Endodermal cell (in vitro differentiated cells): Measurements from ENCODE around the gene BRD1. TPM values are rescaled to one million over a fixed set of nuclear protein-coding genes. Genes with fewer than 3 reads are reported as not detected.

Experiments
- DNase-seq: peaks from one replicate; pipeline ENCODE4 v3.0.0-alpha.2; 2017
- H3K27ac ChIP-seq: 2 replicates; pipeline ENCODE4 v1.5.1; 2013; ENCODE audit warnings: mild to moderate bottlenecking, low read depth, low read length, moderate library complexity
- H3K27me3 ChIP-seq: 2 replicates; pipeline ENCODE4 v1.6.1; 2013; ENCODE audit warnings: mild to moderate bottlenecking, low read length, moderate library complexity; ENCODE audit not compliant: insufficient read depth, control insufficient read depth, poor library complexity, severe bottlenecking
- H3K36me3 ChIP-seq: 2 replicates; pipeline ENCODE4 v1.7.0; 2013; ENCODE audit warnings: mild to moderate bottlenecking, low read length, moderate library complexity; ENCODE audit not compliant: control insufficient read depth, insufficient read depth
- H3K4me1 ChIP-seq: one replicate; pipeline ENCODE4 v1.7.0; 2013; ENCODE audit warnings: low read length; ENCODE audit not compliant: control insufficient read depth, insufficient read depth
- H3K4me3 ChIP-seq: 2 replicates; pipeline ENCODE4 v1.5.1; 2013; ENCODE audit warnings: mild to moderate bottlenecking, low read length, moderate library complexity
- H3K9ac ChIP-seq: 2 replicates; pipeline ENCODE4 v1.6.1; 2013; ENCODE audit warnings: mild to moderate bottlenecking, low read length, moderate library complexity; ENCODE audit not compliant: poor library complexity, severe bottlenecking; ENCODE audit errors: extremely low read depth
- H3K9me3 ChIP-seq: 2 replicates; pipeline ENCODE4 v1.6.1; 2013; ENCODE audit warnings: mild to moderate bottlenecking, low read length, moderate library complexity; ENCODE audit not compliant: control insufficient read depth
- H3K27ac Mint-ChIP-seq: 2 replicates; pipeline ENCODE4 v1.8.0; 2020; ENCODE audit warnings: mixed read lengths
- H3K27me3 Mint-ChIP-seq: 2 replicates; pipeline ENCODE4 v1.8.0; 2021; ENCODE audit warnings: mild to moderate bottlenecking, mixed read lengths; ENCODE audit not compliant: insufficient read depth
- H3K36me3 Mint-ChIP-seq: 2 replicates; pipeline ENCODE4 v1.8.0; 2020; ENCODE audit warnings: low read depth, mixed read lengths
- H3K4me1 Mint-ChIP-seq: 2 replicates; pipeline ENCODE4 v1.8.0; 2020; ENCODE audit warnings: mixed read lengths
- H3K4me3 Mint-ChIP-seq: 2 replicates; pipeline ENCODE4 v1.8.0; 2020; ENCODE audit warnings: mild to moderate bottlenecking, moderate library complexity, mixed read lengths
- H3K9me3 Mint-ChIP-seq: 2 replicates; pipeline ENCODE4 v1.8.0; 2020; ENCODE audit warnings: mild to moderate bottlenecking, mixed read lengths
- WGBS, 2 experiments: methylation state at CpG; one replicate each; pipeline versions ENCODE4 v1.1.5 to v1.1.7; 2013; ENCODE audit warnings: missing lambda C conversion rate in 2 of 2, mixed read lengths in 1 of 2; ENCODE audit not compliant: insufficient coverage in 1 of 2, insufficient read length in 1 of 2; 5-methylcytosine and 5-hydroxymethylcytosine counted together
- total RNA-seq, 2 donors: library from RNA; stranded (reverse); fragmentation: NEBNext Ultra II Directional in 1 of 2; extraction: Animal tissue kit (Norgen Biotek cat#: 25700) in 1 of 2; gene quantifications; 2 replicates in 1 of 2; 3 replicates in 1 of 2; pipeline ENCODE4 v1.2.1, GENCODE V29; 2021
- TF ChIP-seq, protein P1 (sequence below): fragments of 200-600 bp; sonication (generic); conservative IDR thresholded peaks from 2 replicates; pipeline ENCODE4 v1.5.0; 2021; ENCODE audit warnings: antibody characterized with exemption, mild to moderate bottlenecking

Gene BRD1
- total RNA-seq, 2 donors from 2014 or later = 49.5 to 54.9 TPM

DNA sequence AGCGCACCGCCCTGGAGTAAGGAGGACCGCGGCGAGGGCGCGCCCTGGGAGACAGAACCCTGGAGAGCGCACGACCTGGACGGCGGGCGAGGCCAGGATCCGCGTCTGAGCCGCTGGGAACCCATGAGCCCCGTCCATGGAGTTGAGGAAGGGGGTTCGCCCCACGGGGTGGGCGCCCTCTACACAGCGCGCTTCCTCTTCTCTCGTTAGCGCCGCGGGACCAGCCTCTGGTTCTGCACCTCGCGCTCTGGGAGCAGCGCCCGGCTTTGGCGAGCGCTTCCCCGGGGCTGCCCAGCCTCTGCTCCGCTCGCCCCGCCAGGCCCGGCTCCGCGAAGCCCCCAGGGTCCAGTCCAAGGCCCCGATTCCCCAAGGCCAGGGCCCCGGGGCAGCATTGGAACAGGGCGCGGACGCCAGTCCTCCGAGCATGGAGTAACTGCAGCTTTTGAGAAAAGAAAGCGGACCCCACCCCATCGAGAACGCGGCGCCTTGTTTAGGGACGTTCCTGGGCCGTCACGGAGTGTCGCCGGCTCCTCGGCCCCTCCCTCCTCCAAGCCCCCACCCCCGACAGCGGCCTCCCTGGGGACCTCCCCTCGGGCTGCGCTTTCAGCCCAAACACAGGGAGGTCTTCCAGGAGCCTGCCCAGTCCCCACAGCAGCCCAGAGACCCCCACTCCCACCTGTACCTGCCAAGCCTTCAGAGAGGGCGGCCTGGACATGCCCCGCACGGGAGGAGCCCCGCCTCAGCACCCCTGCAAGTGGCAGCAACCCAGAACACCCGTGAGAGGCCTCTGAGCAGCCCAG, 56.2 kb downstream of the BRD1 start:
- DNase-seq = no peak
- H3K9ac ChIP-seq = no peak overlapping the region
- Mint-ChIP-seq H3K9me3 (peaks cover 10% of the 10 kb centered on the region), H3K27ac (no peak overlapping the region), H3K27me3 (no peaks in the 10 kb centered on the region), H3K36me3 (peaks cover 30% of the 10 kb centered on the region), H3K4me1 (no peaks in the 10 kb centered on the region), H3K4me3 (no peak overlapping the region)
- H3K9me3 ChIP-seq = peaks cover 8% of the 10 kb centered on the region
- H3K4me3 ChIP-seq = no peak overlapping the region
- no peaks in the 10 kb centered on the region for H3K27me3 ChIP-seq
- no peak overlapping the region for H3K27ac ChIP-seq
- peaks cover 39% of the 10 kb centered on the region for H3K36me3 ChIP-seq
- 93 to 94% methylated on average over 29 to 64 of the region's 64 CpGs for WGBS, 2 experiments
- H3K4me1 ChIP-seq = no peaks in the 10 kb centered on the region
- TF ChIP-seq, protein P1, sequence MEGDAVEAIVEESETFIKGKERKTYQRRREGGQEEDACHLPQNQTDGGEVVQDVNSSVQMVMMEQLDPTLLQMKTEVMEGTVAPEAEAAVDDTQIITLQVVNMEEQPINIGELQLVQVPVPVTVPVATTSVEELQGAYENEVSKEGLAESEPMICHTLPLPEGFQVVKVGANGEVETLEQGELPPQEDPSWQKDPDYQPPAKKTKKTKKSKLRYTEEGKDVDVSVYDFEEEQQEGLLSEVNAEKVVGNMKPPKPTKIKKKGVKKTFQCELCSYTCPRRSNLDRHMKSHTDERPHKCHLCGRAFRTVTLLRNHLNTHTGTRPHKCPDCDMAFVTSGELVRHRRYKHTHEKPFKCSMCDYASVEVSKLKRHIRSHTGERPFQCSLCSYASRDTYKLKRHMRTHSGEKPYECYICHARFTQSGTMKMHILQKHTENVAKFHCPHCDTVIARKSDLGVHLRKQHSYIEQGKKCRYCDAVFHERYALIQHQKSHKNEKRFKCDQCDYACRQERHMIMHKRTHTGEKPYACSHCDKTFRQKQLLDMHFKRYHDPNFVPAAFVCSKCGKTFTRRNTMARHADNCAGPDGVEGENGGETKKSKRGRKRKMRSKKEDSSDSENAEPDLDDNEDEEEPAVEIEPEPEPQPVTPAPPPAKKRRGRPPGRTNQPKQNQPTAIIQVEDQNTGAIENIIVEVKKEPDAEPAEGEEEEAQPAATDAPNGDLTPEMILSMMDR = no peak

- DNase-seq = no peak
- no peaks in the 10 kb centered on the region for H3K27me3 ChIP-seq
- no peak overlapping the region for H3K9ac ChIP-seq
- no peak overlapping the region for H3K4me3 ChIP-seq
- no peaks in the 10 kb centered on the region for H3K4me1 ChIP-seq
- H3K27ac ChIP-seq = no peak overlapping the region
- peaks cover 9% of the 10 kb centered on the region for H3K9me3 ChIP-seq
- H3K36me3 ChIP-seq = peaks cover 32% of the 10 kb centered on the region
- Mint-ChIP-seq H3K27me3 (no peaks in the 10 kb centered on the region), H3K27ac (no peak overlapping the region), H3K4me3 (no peak overlapping the region), H3K9me3 (peaks cover 12% of the 10 kb centered on the region), H3K4me1 (no peaks in the 10 kb centered on the region), H3K36me3 (peaks cover 30% of the 10 kb centered on the region)
- TF ChIP-seq, protein P1 = no peak
- WGBS, 2 experiments = 91 to 94% methylated on average over 16 to 29 of the region's 29 CpGs
Observed at GRCh38 chr22:49770547-49771265, 57.0 kb downstream of the BRD1 start.

- no peak overlapping the region for H3K27ac Mint-ChIP-seq
- H3K27me3 ChIP-seq = no peaks in the 10 kb centered on the region
- DNase-seq = no peak
- WGBS, 2 experiments = 90 to 95% methylated on average over 11 to 22 of the region's 22 CpGs
- H3K4me1 Mint-ChIP-seq = no peaks in the 10 kb centered on the region
- TF ChIP-seq, protein P1 = no peak
- peaks cover 12% of the 10 kb centered on the region for H3K9me3 Mint-ChIP-seq
- peaks cover 24% of the 10 kb centered on the region for H3K36me3 Mint-ChIP-seq
- no peaks in the 10 kb centered on the region for H3K4me1 ChIP-seq
- no peaks in the 10 kb centered on the region for H3K27me3 Mint-ChIP-seq
- peaks cover 9% of the 10 kb centered on the region for H3K9me3 ChIP-seq
- H3K27ac ChIP-seq = peak overlapping the region; percentile 44
- no peak overlapping the region for H3K4me3 ChIP-seq
- no peak overlapping the region for H3K4me3 Mint-ChIP-seq
- no peak overlapping the region for H3K9ac ChIP-seq
- H3K36me3 ChIP-seq = peaks cover 26% of the 10 kb centered on the region
Observed at GRCh38 chr22:49769691-49770546, 57.8 kb downstream of the BRD1 start.
